Smooth muscle cell (in vitro differentiated cells): ENCODE results near the gene R3HDM2. TPM values are rescaled to one million over a fixed set of nuclear protein-coding genes. Genes with fewer than 3 reads are reported as not detected.

Experiments
- DNase-seq: peaks from one replicate; lab custom pipeline; 2025; ENCODE audit not compliant: unreplicated experiment; lab: John Stamatoyannopoulos, UW
- H2AFZ ChIP-seq: fragments of 200-600 bp; sonication (generic); 2 replicates; pipeline ENCODE4 v1.6.0; 2016; ENCODE audit warnings: antibody characterized with exemption, low read depth, mild to moderate bottlenecking
- H3F3A ChIP-seq: fragments of 200-600 bp; sonication (generic); 2 replicates; pipeline ENCODE4 v1.6.0; 2017; ENCODE audit warnings: antibody characterized with exemption, low read depth
- H3K27ac ChIP-seq: fragments of 200-600 bp; sonication (generic); 2 replicates; pipeline ENCODE4 v1.5.1; 2016; ENCODE audit warnings: low read depth, mild to moderate bottlenecking
- H3K27me3 ChIP-seq: fragments of 200-600 bp; sonication (generic); 2 replicates; pipeline ENCODE4 v1.6.1; 2016; ENCODE audit warnings: low read depth, mild to moderate bottlenecking
- H3K36me3 ChIP-seq: fragments of 200-600 bp; sonication (generic); 2 replicates; pipeline ENCODE4 v1.5.1; 2016; ENCODE audit warnings: low read depth
- H3K4me1 ChIP-seq: fragments of 200-600 bp; sonication (generic); 2 replicates; pipeline ENCODE4 v1.5.1; 2016; ENCODE audit warnings: low read depth
- H3K4me2 ChIP-seq: fragments of 200-600 bp; sonication (generic); 2 replicates; pipeline ENCODE4 v1.6.0; 2016; ENCODE audit warnings: mild to moderate bottlenecking
- H3K4me3 ChIP-seq: fragments of 200-600 bp; sonication (generic); 2 replicates; pipeline ENCODE4 v1.5.1; 2016; ENCODE audit warnings: mild to moderate bottlenecking
- H3K79me2 ChIP-seq: fragments of 200-600 bp; sonication (generic); 2 replicates; pipeline ENCODE4 v1.6.0; 2016; ENCODE audit warnings: low read depth, mild to moderate bottlenecking
- H3K9ac ChIP-seq: fragments of 200-600 bp; sonication (generic); 2 replicates; pipeline ENCODE4 v1.6.0; 2016; ENCODE audit warnings: low read depth
- H3K9me3 ChIP-seq: fragments of 200-600 bp; sonication (generic); replicated peaks from 2 replicates; pipeline ENCODE4 v1.5.1; 2016; ENCODE audit warnings: low read depth
- H4K20me1 ChIP-seq: fragments of 200-600 bp; sonication (generic); 2 replicates; pipeline ENCODE4 v1.6.0; 2016; ENCODE audit warnings: low read depth
- WGBS: methylation state at CpG from one replicate; pipeline ENCODE4 v1.1.7; 2016; ENCODE audit warnings: low lambda C conversion rate; 5-methylcytosine and 5-hydroxymethylcytosine counted together
- polyA plus RNA-seq: library from polyadenylated mRNA; unstranded; fragments of >200 nt; fragmentation: Nextera tagmentation; extraction: Ambion mirVana; gene quantifications from 2 replicates; pipeline ENCODE4 v1.2.1, GENCODE V29; 2016
- total RNA-seq: library from RNA; depleted of rRNA; stranded (reverse); fragments of >200 nt; gene quantifications from 2 replicates; pipeline ENCODE4 v1.2.3, GENCODE V29; 2014
- TF ChIP-seq, protein P1 (sequence below): fragments of 200-600 bp; sonication (generic); IDR thresholded peaks from 2 replicates; pipeline ENCODE4 v1.5.1; 2017; ENCODE audit warnings: borderline replicate concordance, mild to moderate bottlenecking, antibody characterized with exemption; ENCODE audit not compliant: insufficient read depth, poor library complexity, severe bottlenecking

R3HDM2 gene
- total and polyA plus RNA-seq, 2 experiments from 2014 or later: 12.2 to 16.0 TPM

DNA sequence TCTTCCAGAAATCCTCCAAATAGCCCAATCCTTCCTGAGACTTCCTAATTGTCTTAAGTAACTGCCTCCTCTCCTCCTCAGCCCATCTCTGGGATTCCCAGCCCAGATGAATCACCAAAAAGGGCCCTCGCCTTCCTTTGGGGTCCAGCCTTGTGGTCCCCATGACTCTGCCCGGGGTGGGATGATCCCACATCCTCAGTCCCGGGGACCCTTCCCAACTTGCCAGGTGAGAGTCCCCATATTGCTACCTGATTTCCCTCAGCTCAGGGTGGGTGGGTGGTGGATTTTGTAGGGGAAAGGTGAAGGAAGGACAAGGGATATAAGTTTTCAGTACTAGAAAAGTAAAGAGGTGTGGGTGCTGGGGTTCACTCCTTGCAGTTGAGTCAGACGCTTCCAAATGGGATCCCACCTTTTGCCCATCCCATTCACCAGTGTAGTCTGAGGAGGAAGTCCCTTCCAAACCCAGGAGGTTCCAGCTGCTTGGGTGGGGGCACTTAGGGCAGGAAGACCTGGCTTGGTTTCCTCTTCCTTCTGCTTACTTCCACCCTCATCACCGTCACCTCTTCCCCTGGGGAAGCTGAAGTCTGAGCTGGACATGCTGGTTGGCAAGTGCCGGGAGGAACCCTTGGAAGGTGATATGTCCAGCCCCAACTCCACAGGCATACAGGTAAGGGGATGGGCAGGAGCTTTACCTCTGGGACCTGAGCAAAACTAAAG is 34.3 kb upstream of the R3HDM2 start:
- TF ChIP-seq, protein P1, sequence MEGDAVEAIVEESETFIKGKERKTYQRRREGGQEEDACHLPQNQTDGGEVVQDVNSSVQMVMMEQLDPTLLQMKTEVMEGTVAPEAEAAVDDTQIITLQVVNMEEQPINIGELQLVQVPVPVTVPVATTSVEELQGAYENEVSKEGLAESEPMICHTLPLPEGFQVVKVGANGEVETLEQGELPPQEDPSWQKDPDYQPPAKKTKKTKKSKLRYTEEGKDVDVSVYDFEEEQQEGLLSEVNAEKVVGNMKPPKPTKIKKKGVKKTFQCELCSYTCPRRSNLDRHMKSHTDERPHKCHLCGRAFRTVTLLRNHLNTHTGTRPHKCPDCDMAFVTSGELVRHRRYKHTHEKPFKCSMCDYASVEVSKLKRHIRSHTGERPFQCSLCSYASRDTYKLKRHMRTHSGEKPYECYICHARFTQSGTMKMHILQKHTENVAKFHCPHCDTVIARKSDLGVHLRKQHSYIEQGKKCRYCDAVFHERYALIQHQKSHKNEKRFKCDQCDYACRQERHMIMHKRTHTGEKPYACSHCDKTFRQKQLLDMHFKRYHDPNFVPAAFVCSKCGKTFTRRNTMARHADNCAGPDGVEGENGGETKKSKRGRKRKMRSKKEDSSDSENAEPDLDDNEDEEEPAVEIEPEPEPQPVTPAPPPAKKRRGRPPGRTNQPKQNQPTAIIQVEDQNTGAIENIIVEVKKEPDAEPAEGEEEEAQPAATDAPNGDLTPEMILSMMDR: no peak
- no peaks in the 10 kb centered on the region for H3K36me3 ChIP-seq
- no peak overlapping the region for H3K4me2 ChIP-seq
- H4K20me1 ChIP-seq: no peaks in the 10 kb centered on the region
- peaks cover 8% of the 10 kb centered on the region for H3F3A ChIP-seq
- H3K79me2 ChIP-seq: no peaks in the 10 kb centered on the region
- no peaks in the 10 kb centered on the region for H3K27me3 ChIP-seq
- H3K27ac ChIP-seq: no peak overlapping the region
- 90% methylated on average over 6 of the region's 6 CpGs for WGBS
- H3K4me3 ChIP-seq: no peak overlapping the region
- no peak overlapping the region for H3K9ac ChIP-seq
- no peak overlapping the region for H2AFZ ChIP-seq
- no peaks in the 10 kb centered on the region for H3K9me3 ChIP-seq
- peaks cover 8% of the 10 kb centered on the region for H3K4me1 ChIP-seq
- no peak for DNase-seq

DNA sequence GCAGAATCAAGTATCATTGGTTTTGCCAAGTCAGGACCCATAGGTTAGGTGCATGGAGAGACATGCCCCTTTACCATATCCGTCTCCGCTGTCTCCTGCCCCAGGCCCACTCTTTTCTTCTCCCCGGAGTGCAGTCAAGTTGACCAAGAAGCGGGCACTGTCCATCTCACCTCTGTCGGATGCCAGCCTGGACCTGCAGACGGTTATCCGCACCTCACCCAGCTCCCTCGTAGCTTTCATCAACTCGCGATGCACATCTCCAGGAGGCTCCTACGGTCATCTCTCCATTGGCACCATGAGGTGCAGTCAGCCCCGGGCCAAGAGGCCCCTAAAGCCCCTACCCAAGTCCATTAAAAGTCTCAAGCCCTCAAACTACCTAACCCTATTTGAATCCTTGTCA is 33.7 kb upstream of the R3HDM2 start:
- DNase-seq: no peak
- no peak overlapping the region for H3K27ac ChIP-seq
- peaks cover 11% of the 10 kb centered on the region for H3K4me1 ChIP-seq
- TF ChIP-seq, protein P1: no peak
- no peaks in the 10 kb centered on the region for H3K27me3 ChIP-seq
- H3K4me2 ChIP-seq: no peak overlapping the region
- no peaks in the 10 kb centered on the region for H3K79me2 ChIP-seq
- H4K20me1 ChIP-seq: no peaks in the 10 kb centered on the region
- H3K9me3 ChIP-seq: no peaks in the 10 kb centered on the region
- no peak overlapping the region for H3K9ac ChIP-seq
- peaks cover 10% of the 10 kb centered on the region for H3F3A ChIP-seq
- no peaks in the 10 kb centered on the region for H3K36me3 ChIP-seq
- no peak overlapping the region for H3K4me3 ChIP-seq
- WGBS: 99% methylated on average over 12 of the region's 12 CpGs
- no peak overlapping the region for H2AFZ ChIP-seq

DNA sequence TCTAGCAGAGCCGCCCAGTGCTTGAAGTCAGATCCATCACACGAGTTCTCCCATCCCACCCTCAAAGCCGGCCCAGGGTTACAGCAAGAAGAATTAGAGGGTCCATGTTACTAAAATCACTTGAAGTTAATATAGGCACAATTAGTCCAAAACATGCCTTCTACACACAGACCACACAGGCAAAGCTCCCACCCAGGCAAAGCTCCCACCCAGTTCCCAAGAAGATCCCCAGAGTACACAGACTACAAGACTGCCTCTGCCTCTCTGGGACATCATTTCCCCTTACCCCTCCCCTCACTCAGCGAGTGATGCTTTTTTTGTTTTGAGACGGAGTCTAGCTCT is 32.0 kb upstream of the R3HDM2 start:
- WGBS: 31% methylated on average over 5 of the region's 5 CpGs
- Histone ChIP-seq H3K4me3 (no peak overlapping the region), H3K9me3 (no peaks in the 10 kb centered on the region), H3K27me3 (no peaks in the 10 kb centered on the region), H4K20me1 (no peaks in the 10 kb centered on the region), H3K27ac (no peak overlapping the region), H3K4me2 (no peak overlapping the region), H3F3A (peaks cover 10% of the 10 kb centered on the region), H3K36me3 (no peaks in the 10 kb centered on the region), H3K4me1 (peaks cover 11% of the 10 kb centered on the region), H3K9ac (no peak overlapping the region), H2AFZ (no peak overlapping the region), H3K79me2 (no peaks in the 10 kb centered on the region)
- DNase-seq: no peak
- TF ChIP-seq, protein P1: no peak
